Measurements from ENCODE around the gene GDPD3.
A peak's percentile ranks its signal among the peaks of the same experiment; 100 is the strongest.

GDPD3 gene

GRCh38 chr16:30095166-30096078 is 17.9 kb downstream of the GDPD3 start:
- TF ChIP-seq CTCF (IDR thresholded peaks at IDR 0.05; ENCODE audit: insufficient read depth, missing control alignments): no peak
- DNase-seq (ENCODE audit: insufficient read length, low spot score) (no peak), FAIRE-seq (no peak)

- no peak for FAIRE-seq
These were observed 18.7 kb downstream of the GDPD3 start for GRCh38 chr16:30094541-30095165.

GRCh38 chr16:30092373-30093010 is 20.8 kb downstream of the GDPD3 start:
- peak; percentile 66 for TF ChIP-seq CTCF (IDR thresholded peaks at IDR 0.05; ENCODE audit: insufficient read depth, missing control alignments)
- DNase-seq (ENCODE audit: insufficient read length, low spot score) (peak; percentile 90), FAIRE-seq (no peak)

More at GRCh38 chr16:30094541-30095165, 18.7 kb downstream of the GDPD3 start:
- TF ChIP-seq CTCF (IDR thresholded peaks at IDR 0.05; ENCODE audit: insufficient read depth, missing control alignments): no peak
- no peak for DNase-seq (ENCODE audit: insufficient read length, low spot score)

GRCh38 chr16:30091474-30092372 is 21.6 kb downstream of the GDPD3 start, which contains the start of gene TBX6:
Gene TBX6, minus strand, starts transcription at chr16:30091924. Its CDS starts 731 bp downstream, at chr16:30091193.
- peak; percentile 66 for TF ChIP-seq CTCF (IDR thresholded peaks at IDR 0.05; ENCODE audit: insufficient read depth, missing control alignments)
- DNase-seq (ENCODE audit: insufficient read length, low spot score) (peak; percentile 89), FAIRE-seq (no peak)

- no peak for FAIRE-seq
These were observed 22.6 kb downstream of the GDPD3 start for GRCh38 chr16:30090610-30091331.

More at GRCh38 chr16:30090610-30091331, 22.6 kb downstream of the GDPD3 start:
- TF ChIP-seq CTCF (IDR thresholded peaks at IDR 0.05; ENCODE audit: insufficient read depth, missing control alignments): no peak
- no peak for DNase-seq (ENCODE audit: insufficient read length, low spot score)

All from D721Med (cell line).